GM12865 (cell line): ENCODE data around the gene TPSD1.

Experiments
- DNase-seq: peaks from one replicate; pipeline ENCODE4 v3.0.0; 2010; ENCODE audit warnings: low read depth
- H3K4me3 ChIP-seq: 2 replicates; pipeline ENCODE4 v1.5.1; 2011; ENCODE audit warnings: mild to moderate bottlenecking, low read depth, low read length, control low read depth
- CTCF ChIP-seq: IDR thresholded peaks from 2 replicates; pipeline ENCODE4 v1.5.1; 2011; ENCODE audit warnings: low read length, control low read depth, low read depth, inconsistent platforms; ENCODE audit not compliant: insufficient read depth; ENCODE audit errors: missing control alignments

Gene TPSD1

DNA sequence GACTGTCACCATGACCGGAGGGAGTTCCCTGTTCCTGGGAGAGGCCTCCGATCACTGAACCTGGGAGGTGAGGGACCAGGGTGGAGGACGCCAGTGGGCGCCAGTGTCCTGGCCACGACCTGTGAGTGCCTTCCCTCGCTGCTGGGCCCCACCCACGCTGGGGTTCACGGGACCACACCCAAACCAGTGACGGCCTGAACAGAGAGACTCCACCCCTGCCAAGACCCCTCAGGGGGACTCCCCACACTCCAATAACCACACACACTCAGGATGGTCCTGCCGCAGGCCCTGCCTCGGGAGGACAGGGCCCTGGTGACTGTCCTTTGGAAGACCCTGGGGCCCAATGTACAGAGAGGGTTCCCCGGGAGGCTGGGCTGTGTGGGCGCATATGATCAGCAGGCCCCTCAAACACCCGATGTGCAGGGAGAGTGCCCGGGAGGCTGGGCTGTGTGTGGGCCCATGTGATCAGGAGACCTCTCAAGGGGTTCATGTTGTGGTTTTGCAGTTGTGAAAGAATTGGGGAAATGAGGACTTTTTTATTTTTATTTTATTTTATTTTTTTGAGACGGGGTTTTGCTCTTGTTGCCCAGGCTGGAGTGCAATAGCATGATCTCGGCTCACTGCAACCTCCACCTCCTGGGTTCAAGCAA lies 26.6 kb downstream of the TPSD1 start:
- no peak for DNase-seq
- TF ChIP-seq CTCF: no peak

DNA sequence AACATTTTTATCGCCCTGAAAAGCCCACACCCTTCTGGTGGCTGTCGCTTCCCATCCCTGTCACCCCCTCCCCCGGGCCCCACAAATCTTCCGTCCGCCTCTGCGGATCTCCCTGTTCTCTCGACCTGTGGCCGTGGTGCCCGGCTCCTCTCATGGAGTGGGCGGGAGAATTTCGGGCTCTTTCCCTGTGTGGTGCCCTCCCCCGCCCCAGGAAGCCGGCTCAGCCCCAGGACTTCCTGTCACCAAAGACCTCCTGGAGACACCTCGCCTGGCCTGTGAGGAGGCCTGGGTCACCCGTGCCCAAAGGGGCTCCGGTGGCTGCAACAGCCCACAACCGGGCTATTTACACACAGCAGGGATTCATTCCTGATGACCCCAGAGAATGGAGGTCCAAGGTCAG lies 27.4 kb downstream of the TPSD1 start:
- TF ChIP-seq CTCF: no peak
- DNase-seq: no peak
- H3K4me3 ChIP-seq: no peak overlapping the region

More for the DNA sequence above, 26.6 kb downstream of the TPSD1 start:
- no peak overlapping the region for H3K4me3 ChIP-seq

DNA sequence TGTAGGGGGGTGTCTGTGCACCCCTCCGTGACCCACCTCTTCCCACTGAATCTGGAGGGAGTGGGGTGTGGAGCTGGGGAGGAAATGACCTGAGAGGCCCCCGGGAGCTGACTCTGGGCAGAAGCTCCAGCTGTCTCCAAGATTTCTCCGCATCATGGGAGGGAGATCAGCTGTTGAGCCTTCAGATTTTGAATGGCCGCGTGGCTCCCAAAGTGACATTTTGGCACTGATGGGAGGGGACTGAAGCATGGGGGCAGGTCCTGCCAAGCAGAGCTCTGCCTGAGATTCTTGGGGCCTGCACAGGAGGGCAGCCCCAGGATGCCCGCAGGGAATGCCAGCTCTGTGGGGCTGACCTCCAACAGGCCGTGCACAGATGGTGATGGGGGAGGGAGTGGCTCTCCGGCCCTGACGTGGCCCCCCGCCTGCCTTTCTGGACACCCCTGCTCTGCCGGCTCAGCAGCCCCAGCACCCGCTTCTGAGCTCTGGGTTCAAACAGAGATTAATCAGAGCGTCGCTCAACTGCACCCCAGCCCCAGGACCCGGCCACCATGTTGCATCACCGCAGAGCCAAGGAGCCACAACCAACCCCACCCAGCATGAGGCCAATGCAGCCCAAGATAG lies 28.2 kb downstream of the TPSD1 start:
- DNase-seq: no peak
- H3K4me3 ChIP-seq: no peak overlapping the region
- TF ChIP-seq CTCF: no peak

DNA sequence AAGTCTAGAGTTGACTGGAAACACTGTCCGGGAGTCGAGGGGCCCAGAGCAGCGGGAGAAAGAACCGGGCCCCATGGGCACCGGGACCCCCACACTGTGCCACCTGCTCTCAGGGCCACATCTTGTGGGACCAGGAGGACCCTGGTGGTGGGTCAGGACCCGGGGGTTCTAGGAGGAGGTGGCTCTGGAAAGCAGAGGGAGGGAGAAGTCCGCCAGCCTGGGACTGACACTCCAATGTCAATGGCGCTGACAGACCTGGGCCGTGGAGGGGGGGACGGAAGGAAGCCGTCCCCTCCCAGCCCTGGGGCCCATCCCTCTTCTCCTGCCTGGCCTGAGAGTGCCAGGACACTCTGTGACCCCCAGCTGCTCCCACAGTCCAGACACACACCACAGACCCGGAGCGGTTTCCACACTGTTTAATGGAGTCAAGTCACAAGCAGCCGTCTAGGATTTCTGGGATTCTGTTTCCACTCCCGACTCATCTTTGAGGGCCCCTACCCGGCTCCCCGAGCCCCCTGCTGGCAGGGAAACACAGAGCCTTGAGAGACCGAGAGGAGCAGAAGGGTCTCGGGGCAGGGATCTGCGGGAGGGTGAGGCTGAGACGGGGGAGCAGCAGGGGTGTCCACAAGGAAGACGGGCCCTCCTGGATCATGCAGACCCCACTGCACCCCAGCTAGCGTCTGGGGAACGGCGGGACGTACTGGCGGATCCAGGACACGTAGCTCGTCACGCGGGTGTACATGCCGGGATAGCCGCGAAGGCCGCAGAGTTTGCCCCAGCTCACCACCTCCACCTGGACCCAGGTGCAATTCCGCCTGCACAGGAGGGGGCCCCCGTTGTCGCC lies 30.0 kb downstream of the TPSD1 start:
- TF ChIP-seq CTCF: no peak
- H3K4me3 ChIP-seq: no peak overlapping the region
- DNase-seq: no peak

GRCh38 chr16:1286513-1287094 lies 30.7 kb downstream of the TPSD1 start:
- no peak overlapping the region for H3K4me3 ChIP-seq
- DNase-seq: no peak
- no peak for TF ChIP-seq CTCF

DNA sequence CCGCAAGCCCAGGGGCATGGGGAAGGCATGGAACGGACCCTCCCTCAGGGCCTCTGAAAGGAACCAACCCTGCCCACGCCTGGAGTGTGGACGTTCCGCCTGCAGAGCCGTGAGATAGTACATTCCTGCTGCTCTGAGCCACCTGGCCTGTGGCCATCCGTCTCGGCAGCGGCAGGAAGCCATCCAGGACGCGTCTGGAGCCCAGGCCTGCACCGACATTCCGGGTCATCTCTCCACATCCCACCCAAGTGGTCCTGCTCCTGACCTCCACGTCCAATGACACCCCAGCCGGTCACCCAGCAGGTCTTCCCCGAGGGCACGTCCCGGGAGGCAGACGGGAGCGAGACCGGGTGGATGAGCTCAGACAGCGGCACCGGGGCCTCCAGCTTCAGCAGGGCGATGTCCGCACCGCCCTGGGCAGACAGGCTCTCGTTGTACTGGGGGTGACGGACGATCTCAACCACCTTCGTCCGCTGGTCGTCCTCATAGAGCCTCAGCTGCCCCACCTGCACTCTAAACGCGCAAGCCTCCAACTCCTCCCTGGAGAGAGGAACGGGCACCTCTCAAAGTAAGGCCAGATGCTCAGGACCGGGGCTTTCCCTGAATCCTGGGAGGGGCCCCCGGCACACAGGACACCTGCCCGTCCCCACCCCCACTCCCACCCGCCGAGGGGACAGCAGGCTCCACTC lies 32.3 kb downstream of the TPSD1 start:
- no peak for DNase-seq
- no peak for TF ChIP-seq CTCF
- no peak overlapping the region for H3K4me3 ChIP-seq
